ENCODE results near the gene FBH1.

Gene FBH1

DNA sequence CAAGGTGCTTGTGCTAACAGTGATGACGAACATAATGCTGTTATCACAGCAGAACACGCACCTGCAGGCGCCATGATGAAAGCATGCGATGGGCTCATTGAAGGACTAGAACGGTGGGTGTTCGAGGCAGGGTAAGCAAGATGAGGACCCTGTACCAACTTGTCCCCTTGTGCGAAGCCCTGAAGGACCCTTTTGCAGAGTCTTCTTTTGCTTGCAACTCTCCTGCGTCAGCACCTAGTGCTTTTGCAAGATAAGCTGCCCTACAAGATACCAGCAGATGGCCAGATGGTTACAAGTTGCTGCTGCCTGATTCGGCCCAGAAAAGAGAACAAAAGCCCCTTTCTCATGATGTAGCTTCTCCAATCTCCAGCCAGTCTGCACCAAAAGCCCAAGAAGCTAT, 91.5 kb downstream of the FBH1 start:
- DNase-seq (ENCODE audit: low read depth): no peak

GRCh38 chr10:5983774-5984173, 93.7 kb downstream of the FBH1 start:
- DNase-seq (ENCODE audit: low read depth): no peak

DNA sequence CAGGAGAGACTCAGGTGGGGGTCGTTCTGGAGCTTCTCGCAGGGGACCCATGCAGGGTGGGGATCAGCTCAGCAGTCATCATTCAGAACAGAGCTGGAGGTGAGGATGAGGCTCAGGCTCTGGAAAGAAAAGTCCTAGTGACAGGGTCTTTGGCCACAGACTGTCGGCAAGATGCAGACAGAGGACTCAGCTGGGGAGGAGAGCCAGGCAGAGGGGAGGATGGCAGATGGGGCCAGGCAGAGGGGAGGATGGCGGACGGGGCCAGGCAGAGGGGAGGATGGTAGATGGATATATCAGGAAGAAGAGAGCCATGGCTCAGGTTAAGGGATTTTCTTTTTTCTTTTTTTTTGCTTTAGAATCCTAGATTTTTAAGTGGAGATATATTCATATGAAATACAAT, 95.0 kb downstream of the FBH1 start:
- DNase-seq (ENCODE audit: low read depth): no peak

Measured in HS-5 (cell line).